Tibial nerve (tissue), 4 donors: ENCODE measurements around the gene POLR3H.

ENCODE experiments used
- EP300 ChIP-seq, 2 donors: sonication (generic); formaldehyde crosslinking; IDR thresholded peaks; one replicate each; pipeline ENCODE4 v1.6.1; 2017; ENCODE audit warnings: antibody characterized with exemption in 2 of 2, mild to moderate bottlenecking in 1 of 2
- POLR2A ChIP-seq, 2 donors: fragments of 450-650 bp; IDR thresholded peaks; one replicate each; pipeline ENCODE4 v1.6.1; 2017; ENCODE audit warnings: antibody characterized with exemption in 2 of 2, mild to moderate bottlenecking in 2 of 2, moderate library complexity in 2 of 2
- TF ChIP-seq, protein P1 (sequence below), 5 experiments: fragments of 200-600 bp in 3 of 5; fragments of 450-650 bp in 2 of 5; sonication (generic) in 3 of 5; IDR thresholded peaks; one replicate each; pipeline ENCODE4 v1.5.1; 2016 to 2019; ENCODE audit warnings: antibody characterized with exemption in 5 of 5, mild to moderate bottlenecking in 3 of 5, moderate library complexity in 2 of 5

DNA sequence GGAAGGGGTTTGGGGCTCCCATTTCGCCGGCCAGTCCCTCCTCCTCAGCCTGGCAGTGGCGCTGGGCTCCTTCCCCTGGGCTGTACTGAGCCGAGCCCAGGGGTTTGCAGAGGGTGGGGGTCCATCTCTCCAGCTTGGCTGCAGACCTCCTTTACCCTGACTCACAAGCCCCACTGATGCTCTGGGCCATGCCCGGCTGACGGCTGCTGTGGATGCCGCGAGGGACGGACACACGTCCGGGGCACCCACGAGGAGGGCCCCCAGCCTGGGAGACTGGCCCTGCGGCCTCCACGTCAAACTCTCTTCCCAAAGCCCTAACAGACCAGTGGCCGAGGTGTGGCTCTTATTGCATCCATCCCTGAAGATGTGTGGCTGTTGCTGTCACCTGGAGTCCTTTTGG is 31.3 kb upstream of the POLR3H start:
- TF ChIP-seq, protein P1, sequence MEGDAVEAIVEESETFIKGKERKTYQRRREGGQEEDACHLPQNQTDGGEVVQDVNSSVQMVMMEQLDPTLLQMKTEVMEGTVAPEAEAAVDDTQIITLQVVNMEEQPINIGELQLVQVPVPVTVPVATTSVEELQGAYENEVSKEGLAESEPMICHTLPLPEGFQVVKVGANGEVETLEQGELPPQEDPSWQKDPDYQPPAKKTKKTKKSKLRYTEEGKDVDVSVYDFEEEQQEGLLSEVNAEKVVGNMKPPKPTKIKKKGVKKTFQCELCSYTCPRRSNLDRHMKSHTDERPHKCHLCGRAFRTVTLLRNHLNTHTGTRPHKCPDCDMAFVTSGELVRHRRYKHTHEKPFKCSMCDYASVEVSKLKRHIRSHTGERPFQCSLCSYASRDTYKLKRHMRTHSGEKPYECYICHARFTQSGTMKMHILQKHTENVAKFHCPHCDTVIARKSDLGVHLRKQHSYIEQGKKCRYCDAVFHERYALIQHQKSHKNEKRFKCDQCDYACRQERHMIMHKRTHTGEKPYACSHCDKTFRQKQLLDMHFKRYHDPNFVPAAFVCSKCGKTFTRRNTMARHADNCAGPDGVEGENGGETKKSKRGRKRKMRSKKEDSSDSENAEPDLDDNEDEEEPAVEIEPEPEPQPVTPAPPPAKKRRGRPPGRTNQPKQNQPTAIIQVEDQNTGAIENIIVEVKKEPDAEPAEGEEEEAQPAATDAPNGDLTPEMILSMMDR (IDR thresholded peaks at IDR 0.05) = no peak
- TF ChIP-seq EP300 (IDR thresholded peaks at IDR 0.05) = no peak
- TF ChIP-seq POLR2A (IDR thresholded peaks at IDR 0.05) = no peak
